ENCODE results near the gene ALPG.

ALPG gene

GRCh38 chr2:232422051-232422450, 15.4 kb downstream of the ALPG start:
- TF ChIP-seq SIN3A (IDR thresholded peaks at IDR 0.05; ENCODE audit: borderline replicate concordance, insufficient read depth, low read length) (no peak), REST (IDR thresholded peaks at IDR 0.05; ENCODE audit: insufficient read depth in 1 of 2, low read depth in 2 of 2, low read length in 2 of 2) (no peak), TAF1 (IDR thresholded peaks at IDR 0.05; ENCODE audit: borderline replicate concordance, insufficient read depth, low read length) (no peak), POLR2AphosphoS5 (IDR thresholded peaks at IDR 0.05; ENCODE audit: low read depth, low read length) (no peak), FOXP2 (optimal IDR thresholded peaks at IDR 0.05; ENCODE audit: borderline replicate concordance, extremely low read depth, extremely low read length, insufficient read depth) (no peak)

GRCh38 chr2:232431705-232432590, 25.3 kb downstream of the ALPG start:
- TF ChIP-seq SIN3A (IDR thresholded peaks at IDR 0.05; ENCODE audit: borderline replicate concordance, insufficient read depth, low read length) (no peak), FOXP2 (optimal IDR thresholded peaks at IDR 0.05; ENCODE audit: borderline replicate concordance, extremely low read depth, extremely low read length, insufficient read depth) (no peak)

- TF ChIP-seq SIN3A (IDR thresholded peaks at IDR 0.05; ENCODE audit: borderline replicate concordance, insufficient read depth, low read length), result no peak
- TF ChIP-seq FOXP2 (optimal IDR thresholded peaks at IDR 0.05; ENCODE audit: borderline replicate concordance, extremely low read depth, extremely low read length, insufficient read depth), result no peak
- TF ChIP-seq POLR2AphosphoS5 (IDR thresholded peaks at IDR 0.05; ENCODE audit: low read depth, low read length), result no peak
- no peak for TF ChIP-seq REST (IDR thresholded peaks at IDR 0.05; ENCODE audit: insufficient read depth in 1 of 2, low read depth in 2 of 2, low read length in 2 of 2)
- TF ChIP-seq TAF1 (IDR thresholded peaks at IDR 0.05; ENCODE audit: borderline replicate concordance, insufficient read depth, low read length), result no peak
Observed at GRCh38 chr2:232432598-232433184, 26.0 kb downstream of the ALPG start.

- TF ChIP-seq FOXP2 (optimal IDR thresholded peaks at IDR 0.05; ENCODE audit: borderline replicate concordance, extremely low read depth, extremely low read length, insufficient read depth) (no peak), REST (IDR thresholded peaks at IDR 0.05; ENCODE audit: insufficient read depth in 1 of 2, low read depth in 2 of 2, low read length in 2 of 2) (no peak), SIN3A (IDR thresholded peaks at IDR 0.05; ENCODE audit: borderline replicate concordance, insufficient read depth, low read length) (no peak), POLR2AphosphoS5 (IDR thresholded peaks at IDR 0.05; ENCODE audit: low read depth, low read length) (no peak), TAF1 (IDR thresholded peaks at IDR 0.05; ENCODE audit: borderline replicate concordance, insufficient read depth, low read length) (no peak)
Observed at GRCh38 chr2:232434091-232434490, 27.4 kb downstream of the ALPG start.

- no peak for TF ChIP-seq SIN3A (IDR thresholded peaks at IDR 0.05; ENCODE audit: borderline replicate concordance, insufficient read depth, low read length)
- TF ChIP-seq TAF1 (IDR thresholded peaks at IDR 0.05; ENCODE audit: borderline replicate concordance, insufficient read depth, low read length), result no peak
- TF ChIP-seq POLR2AphosphoS5 (IDR thresholded peaks at IDR 0.05; ENCODE audit: low read depth, low read length), result no peak
- TF ChIP-seq REST (IDR thresholded peaks at IDR 0.05; ENCODE audit: insufficient read depth in 1 of 2, low read depth in 2 of 2, low read length in 2 of 2), result no peak
- TF ChIP-seq FOXP2 (optimal IDR thresholded peaks at IDR 0.05; ENCODE audit: borderline replicate concordance, extremely low read depth, extremely low read length, insufficient read depth), result no peak
Observed at GRCh38 chr2:232434563-232435374, 28.1 kb downstream of the ALPG start.
